Upper lobe of left lung (tissue), 4 donors: ENCODE measurements around the gene IL22RA2.

ENCODE experiments used
- EP300 ChIP-seq, 4 donors: sonication (generic); formaldehyde crosslinking; IDR thresholded peaks; one replicate each; pipeline ENCODE4 v1.5.1; 2017; ENCODE audit warnings: antibody characterized with exemption in 4 of 4, control low read depth in 2 of 4
- POLR2AphosphoS5 ChIP-seq, 2 donors: sonication (generic); formaldehyde crosslinking; IDR thresholded peaks; one replicate each; pipeline ENCODE4 v1.5.1; 2017; ENCODE audit warnings: antibody characterized with exemption in 2 of 2
- TF ChIP-seq, protein P1 (sequence below), 6 experiments: fragments of 450-650 bp in 4 of 6; fragments of 200-600 bp in 2 of 6; sonication (generic) in 2 of 6; IDR thresholded peaks; one replicate each; pipeline ENCODE4 v1.5.1; 2016 to 2019; ENCODE audit warnings: antibody characterized with exemption in 6 of 6

DNA sequence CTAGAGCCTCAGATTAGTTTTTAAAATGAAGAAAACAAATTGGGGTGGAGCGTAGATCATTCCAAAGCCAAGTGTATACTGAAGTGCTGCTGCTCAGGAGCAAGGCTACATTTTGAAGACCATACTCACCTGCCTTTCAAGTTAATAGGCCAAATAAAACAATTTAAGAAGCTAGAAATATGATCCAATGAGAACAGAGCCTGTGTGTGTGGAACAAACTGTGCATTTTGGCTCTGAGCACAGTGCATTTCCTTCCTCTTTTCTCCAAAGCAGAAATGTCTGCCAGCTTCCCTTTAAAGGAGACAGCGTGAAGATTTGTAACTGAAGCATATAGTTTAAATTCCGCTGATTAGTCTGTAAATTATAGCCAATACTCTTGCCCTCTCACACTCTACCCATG lies 48.9 kb upstream of the IL22RA2 start:
- TF ChIP-seq EP300 (IDR thresholded peaks at IDR 0.05) (peak in 2 of 4 donors; percentile 41 to 82), POLR2AphosphoS5 (IDR thresholded peaks at IDR 0.05) (peak; percentile 28 to 66)
- TF ChIP-seq, protein P1, sequence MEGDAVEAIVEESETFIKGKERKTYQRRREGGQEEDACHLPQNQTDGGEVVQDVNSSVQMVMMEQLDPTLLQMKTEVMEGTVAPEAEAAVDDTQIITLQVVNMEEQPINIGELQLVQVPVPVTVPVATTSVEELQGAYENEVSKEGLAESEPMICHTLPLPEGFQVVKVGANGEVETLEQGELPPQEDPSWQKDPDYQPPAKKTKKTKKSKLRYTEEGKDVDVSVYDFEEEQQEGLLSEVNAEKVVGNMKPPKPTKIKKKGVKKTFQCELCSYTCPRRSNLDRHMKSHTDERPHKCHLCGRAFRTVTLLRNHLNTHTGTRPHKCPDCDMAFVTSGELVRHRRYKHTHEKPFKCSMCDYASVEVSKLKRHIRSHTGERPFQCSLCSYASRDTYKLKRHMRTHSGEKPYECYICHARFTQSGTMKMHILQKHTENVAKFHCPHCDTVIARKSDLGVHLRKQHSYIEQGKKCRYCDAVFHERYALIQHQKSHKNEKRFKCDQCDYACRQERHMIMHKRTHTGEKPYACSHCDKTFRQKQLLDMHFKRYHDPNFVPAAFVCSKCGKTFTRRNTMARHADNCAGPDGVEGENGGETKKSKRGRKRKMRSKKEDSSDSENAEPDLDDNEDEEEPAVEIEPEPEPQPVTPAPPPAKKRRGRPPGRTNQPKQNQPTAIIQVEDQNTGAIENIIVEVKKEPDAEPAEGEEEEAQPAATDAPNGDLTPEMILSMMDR (IDR thresholded peaks at IDR 0.05): no peak
